SK-N-SH treated with all-trans-retinoic acid at 6 μM for 48 hours (cell line): ENCODE measurements around the gene NEURL1.

Experiments used
- ATAC-seq: fragments of 200-7000 bp; cut with Tn5 transposase; 3 replicates; pipeline ENCODE4 v1.9.1; 2020; ENCODE audit warnings: mild to moderate bottlenecking, moderate library complexity
- BACH2 ChIP-seq: fragments of 250-450 bp; sonication (Bioruptor Pico); IDR thresholded peaks from 2 replicates; pipeline ENCODE4 v1.9.0; 2021; ENCODE audit warnings: mild to moderate bottlenecking, borderline replicate concordance
- CREB5 ChIP-seq: fragments of 250-450 bp; sonication (Bioruptor Pico); IDR thresholded peaks from 2 replicates; pipeline ENCODE4 v1.5.1; 2020; ENCODE audit warnings: low read depth, mild to moderate bottlenecking, moderate library complexity
- CSRNP3 ChIP-seq: fragments of 250-450 bp; sonication (Bioruptor Pico); IDR thresholded peaks from 2 replicates; pipeline ENCODE4 v1.5.1; 2021; ENCODE audit warnings: mild to moderate bottlenecking, moderate library complexity
- GLIS3 ChIP-seq: fragments of 250-450 bp; sonication (Bioruptor Pico); IDR thresholded peaks from 2 replicates; pipeline ENCODE4 v1.5.0; 2020; ENCODE audit warnings: mild to moderate bottlenecking, moderate library complexity
- ISL1 ChIP-seq: fragments of 250-450 bp; sonication (Bioruptor Pico); IDR thresholded peaks from 2 replicates; pipeline ENCODE4 v2.1.2; 2022; ENCODE audit warnings: mild to moderate bottlenecking, moderate library complexity
- PATZ1 ChIP-seq: fragments of 250-450 bp; sonication (Bioruptor Pico); IDR thresholded peaks from 2 replicates; pipeline ENCODE4 v1.8.0; 2020; ENCODE audit warnings: mild to moderate bottlenecking, moderate library complexity, borderline replicate concordance
- POU6F1 ChIP-seq: fragments of 250-450 bp; sonication (Bioruptor Pico); IDR thresholded peaks from 2 replicates; pipeline ENCODE4 v1.8.0; 2021; ENCODE audit warnings: low read depth, mild to moderate bottlenecking, moderate library complexity, borderline replicate concordance
- TCF4 ChIP-seq: fragments of 250-450 bp; sonication (Bioruptor Pico); IDR thresholded peaks from 2 replicates; pipeline ENCODE4 v1.8.0; 2021; ENCODE audit warnings: mild to moderate bottlenecking, moderate library complexity, borderline replicate concordance
- TOX ChIP-seq: fragments of 250-450 bp; sonication (Bioruptor Pico); IDR thresholded peaks from 2 replicates; pipeline ENCODE4 v1.8.0; 2021; ENCODE audit warnings: mild to moderate bottlenecking, moderate library complexity, borderline replicate concordance
- TSHZ2 ChIP-seq: fragments of 250-450 bp; sonication (Bioruptor Pico); IDR thresholded peaks from 2 replicates; pipeline ENCODE4 v1.5.0; 2020; ENCODE audit warnings: mild to moderate bottlenecking, moderate library complexity
- ZC3H10 ChIP-seq: fragments of 250-450 bp; sonication (Bioruptor Pico); IDR thresholded peaks from 2 replicates; pipeline ENCODE4 v1.5.1; 2021; ENCODE audit warnings: mild to moderate bottlenecking, moderate library complexity
- ZFP3 ChIP-seq: fragments of 250-450 bp; sonication (Bioruptor Pico); IDR thresholded peaks from 2 replicates; pipeline ENCODE4 v1.5.0; 2020; ENCODE audit warnings: mild to moderate bottlenecking, moderate library complexity
- ZFP30 ChIP-seq: fragments of 450-650 bp; formaldehyde crosslinking; IDR thresholded peaks from 2 replicates; pipeline ENCODE4 v1.5.0; 2022; ENCODE audit warnings: mild to moderate bottlenecking, moderate library complexity
- ZNF565 ChIP-seq: fragments of 450-650 bp; formaldehyde crosslinking; conservative IDR thresholded peaks from 2 replicates; pipeline ENCODE4 v1.5.0; 2020; ENCODE audit warnings: low read depth, mild to moderate bottlenecking, moderate library complexity
- ZNF70 ChIP-seq: fragments of 450-650 bp; formaldehyde crosslinking; IDR thresholded peaks from 2 replicates; pipeline ENCODE4 v1.5.0; 2020; ENCODE audit warnings: mild to moderate bottlenecking, moderate library complexity
- ZNF8 ChIP-seq: fragments of 450-650 bp; formaldehyde crosslinking; IDR thresholded peaks from 2 replicates; pipeline ENCODE4 v1.5.0; 2020; ENCODE audit warnings: mild to moderate bottlenecking, moderate library complexity

The NEURL1 gene

GRCh38 chr10:103512166-103512565, 18.7 kb downstream of the NEURL1 start:
- no peak for TF ChIP-seq CSRNP3
- no peak for TF ChIP-seq TSHZ2 (CRISPR knock-in tag)
- TF ChIP-seq BACH2 (CRISPR knock-in tag) = no peak
- TF ChIP-seq PATZ1 (CRISPR knock-in tag) = no peak
- no peak for TF ChIP-seq TOX (CRISPR knock-in tag)
- TF ChIP-seq, all 23 proteins: peak for 0
- ATAC-seq = no peak

GRCh38 chr10:103512591-103513379, 19.3 kb downstream of the NEURL1 start:
- TF ChIP-seq POU6F1 = no peak
- TF ChIP-seq ISL1 (CRISPR knock-in tag) = no peak
- no peak for TF ChIP-seq ZNF70 (CRISPR knock-in tag)
- no peak for TF ChIP-seq ZNF565 (CRISPR knock-in tag)
- no peak for TF ChIP-seq TSHZ2 (CRISPR knock-in tag)
- TF ChIP-seq CREB5 = no peak
- TF ChIP-seq ZFP30 = no peak
- no peak for TF ChIP-seq ZNF8 (CRISPR knock-in tag)
- TF ChIP-seq ZFP3 = no peak
- no peak for TF ChIP-seq TCF4 (CRISPR knock-in tag)
- no peak for ATAC-seq

- no peak for ATAC-seq
- no peak for TF ChIP-seq GLIS3 (CRISPR knock-in tag)
- TF ChIP-seq CSRNP3 = no peak
- TF ChIP-seq POU6F1 = no peak
- TF ChIP-seq ZC3H10 = no peak
These were observed 20.0 kb downstream of the NEURL1 start for GRCh38 chr10:103513380-103514060.
